HG03039 (cell line): ENCODE measurements around the gene DLG1.

Source experiments
- ATAC-seq: cut with Tn5 transposase; IDR thresholded peaks from one replicate; pipeline ENCODE4 v1.9.1; 2021; ENCODE audit warnings: mild to moderate bottlenecking, moderate library complexity; ENCODE audit not compliant: unreplicated experiment

DLG1 gene

DNA sequence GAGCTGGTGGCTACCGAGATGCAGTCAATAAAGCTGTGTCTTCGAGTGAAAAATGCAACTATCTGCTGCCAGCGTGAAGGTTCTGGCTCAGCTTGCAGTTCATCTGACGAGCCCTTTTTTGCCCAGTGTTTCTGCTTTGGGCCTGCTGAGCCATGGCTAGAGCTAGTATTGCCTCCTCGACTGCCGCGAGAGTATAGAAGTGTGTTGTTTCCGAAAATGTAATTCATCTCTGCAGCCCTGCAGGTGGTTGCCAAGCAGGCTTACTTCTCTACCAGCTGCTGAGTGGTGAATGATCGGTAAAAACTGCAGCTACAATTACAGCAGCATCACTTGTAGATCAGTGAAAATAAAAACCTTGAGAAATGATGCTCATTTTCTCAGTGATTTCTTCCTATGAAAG, 114.8 kb downstream of the DLG1 start:
- no peak for ATAC-seq

- ATAC-seq: no peak
Observed at GRCh38 chr3:197181741-197182140, 116.7 kb downstream of the DLG1 start.

GRCh38 chr3:197178998-197179397, 119.4 kb downstream of the DLG1 start:
- no peak for ATAC-seq

GRCh38 chr3:197175503-197175902, 122.9 kb downstream of the DLG1 start:
- no peak for ATAC-seq

DNA sequence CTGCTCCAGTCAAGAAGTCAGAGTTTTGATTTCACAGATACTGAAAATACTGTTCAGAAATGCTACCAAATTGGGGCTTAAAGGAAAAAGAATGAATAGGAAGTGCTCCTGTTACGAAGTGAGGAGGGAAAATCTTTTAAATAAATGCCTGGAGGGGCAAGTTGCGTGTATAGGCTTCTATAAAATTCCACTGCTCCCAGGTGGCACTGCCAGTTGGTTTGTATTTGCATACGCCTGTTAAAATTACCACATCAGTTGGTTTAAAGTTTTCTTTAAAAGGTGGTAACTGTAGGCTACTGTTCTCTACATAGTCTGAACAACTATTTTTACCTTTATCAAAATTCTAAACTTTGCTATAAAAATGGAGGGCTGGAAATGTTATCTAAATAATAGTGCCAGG, 123.5 kb downstream of the DLG1 start:
- ATAC-seq: no peak

DNA sequence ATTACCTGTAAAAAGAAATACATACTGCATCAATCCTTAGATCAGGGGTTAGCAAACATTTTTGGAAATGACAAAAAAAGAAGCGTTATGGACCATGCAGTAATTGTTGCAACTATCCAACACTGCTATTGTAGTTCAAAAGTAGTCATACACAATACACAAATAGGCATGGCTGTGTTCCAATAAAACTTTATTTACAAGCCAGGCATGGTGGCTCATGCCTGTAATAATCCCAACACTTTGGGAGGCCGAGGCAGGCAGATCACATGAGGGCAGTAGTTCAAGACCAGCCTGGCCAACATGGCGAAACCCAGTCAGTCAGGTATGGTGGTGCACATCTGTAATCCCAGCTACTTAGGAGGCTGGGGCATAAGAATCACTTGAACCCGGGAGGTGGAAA, 124.8 kb downstream of the DLG1 start:
- no peak for ATAC-seq

- ATAC-seq: no peak
Observed at GRCh38 chr3:197171481-197172067, 126.8 kb downstream of the DLG1 start.

- no peak for ATAC-seq
Observed at GRCh38 chr3:197169028-197169427, 129.4 kb downstream of the DLG1 start.

DNA sequence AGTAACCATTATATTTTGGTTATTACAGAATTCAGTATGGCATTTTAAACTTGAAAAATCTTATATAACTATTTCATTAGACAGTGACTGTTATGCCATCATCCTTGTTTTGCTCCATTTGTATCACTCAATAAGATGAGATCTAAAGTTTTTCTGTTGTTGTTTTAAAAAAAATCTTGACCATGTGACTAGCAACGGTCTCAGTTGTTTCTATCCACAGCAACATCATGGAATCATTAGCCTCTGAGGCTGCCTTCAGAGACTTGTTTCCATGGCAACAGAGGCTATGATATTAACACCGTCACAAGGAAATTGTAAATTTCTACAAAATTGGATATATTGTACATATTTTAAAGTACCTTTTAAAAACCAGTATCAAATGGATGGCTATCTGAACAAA, 129.8 kb downstream of the DLG1 start:
- ATAC-seq: no peak

DNA sequence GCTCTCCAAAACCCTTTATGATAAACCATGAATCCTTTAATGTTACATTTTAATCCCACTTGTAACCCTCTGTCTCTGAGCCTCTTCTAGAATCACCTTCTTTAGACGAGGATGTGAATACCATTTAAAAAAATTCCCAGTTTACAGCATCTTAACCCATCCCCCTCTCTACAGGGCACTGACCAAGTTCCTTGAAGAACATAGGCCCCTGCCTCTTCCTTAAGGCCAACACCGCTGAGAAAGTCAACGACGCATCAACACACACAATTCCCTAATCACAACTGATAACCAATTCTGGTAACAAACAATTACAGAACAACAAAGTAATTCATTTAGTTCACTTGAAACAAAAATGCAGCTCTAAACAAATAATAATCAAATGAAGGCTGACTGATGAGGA, 130.3 kb downstream of the DLG1 start:
- no peak for ATAC-seq

- no peak for ATAC-seq
Observed at GRCh38 chr3:197167549-197167948, 130.9 kb downstream of the DLG1 start.

GRCh38 chr3:197165890-197166289, 132.5 kb downstream of the DLG1 start:
- no peak for ATAC-seq

GRCh38 chr3:197155046-197155445, 143.4 kb downstream of the DLG1 start:
- no peak for ATAC-seq

- ATAC-seq: no peak
Observed at GRCh38 chr3:197151580-197151979, 146.8 kb downstream of the DLG1 start.

- ATAC-seq: no peak
Observed at GRCh38 chr3:197149528-197149927, 148.9 kb downstream of the DLG1 start.

GRCh38 chr3:197144188-197144587, 154.2 kb downstream of the DLG1 start:
- no peak for ATAC-seq

GRCh38 chr3:197139586-197139985, 158.8 kb downstream of the DLG1 start:
- ATAC-seq: no peak

DNA sequence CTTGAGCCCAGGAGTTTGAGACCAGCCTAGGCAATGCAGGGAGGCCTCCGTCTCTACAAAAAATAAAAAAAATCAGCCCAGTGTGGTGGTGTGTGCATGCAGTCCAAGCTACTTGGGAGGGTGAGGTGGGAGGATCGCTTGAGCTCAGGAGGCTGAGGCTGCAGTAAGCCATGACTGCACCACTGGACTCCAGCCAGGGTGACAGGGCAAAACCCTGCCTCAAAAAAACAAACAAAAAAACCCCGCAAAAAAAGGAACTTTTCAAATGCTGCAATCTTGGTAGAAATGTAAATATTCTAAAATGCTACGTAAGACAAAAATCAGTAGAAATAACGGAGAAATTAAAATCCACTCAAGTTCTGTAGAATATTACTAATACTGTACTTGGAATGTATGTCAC, 160.7 kb downstream of the DLG1 start:
- ATAC-seq: no peak

DNA sequence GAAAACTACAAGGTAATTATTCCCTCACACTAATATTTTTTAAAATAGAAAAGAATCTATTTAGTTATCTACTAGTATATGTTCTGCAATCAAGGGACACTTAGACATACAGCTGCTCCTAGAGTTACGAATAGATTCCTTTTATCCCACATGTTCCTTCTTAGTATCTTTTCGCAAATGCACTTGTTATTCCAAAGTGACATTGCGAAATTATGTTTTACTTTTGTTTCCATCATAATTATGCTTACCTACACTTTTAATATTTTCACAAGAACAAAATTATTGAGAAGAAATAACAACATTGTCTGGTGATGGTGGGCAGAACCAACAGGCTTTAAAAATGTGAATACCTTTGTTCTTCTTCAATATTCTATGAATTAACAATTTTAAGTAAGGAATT, 161.7 kb downstream of the DLG1 start:
- no peak for ATAC-seq

- ATAC-seq: no peak
Observed at GRCh38 chr3:197135212-197135611, 163.2 kb downstream of the DLG1 start.

- no peak for ATAC-seq
Observed at GRCh38 chr3:197132916-197133530, 165.4 kb downstream of the DLG1 start.

- ATAC-seq: no peak
Observed at GRCh38 chr3:197125636-197126035, 172.8 kb downstream of the DLG1 start.

GRCh38 chr3:197124713-197125112, 173.7 kb downstream of the DLG1 start:
- ATAC-seq: no peak
